GM19452 (cell line): ENCODE results near the gene HOXC12.

Experiments
- ATAC-seq: cut with Tn5 transposase; IDR thresholded peaks from one replicate; pipeline ENCODE4 v1.9.1; 2021; ENCODE audit not compliant: unreplicated experiment

HOXC12 gene

GRCh38 chr12:53982648-53983567 is 28.2 kb downstream of the HOXC12 start:
- ATAC-seq = no peak

GRCh38 chr12:53983568-53983949 is 28.9 kb downstream of the HOXC12 start:
- no peak for ATAC-seq

- ATAC-seq = no peak
Measured at GRCh38 chr12:53983950-53984572, 29.4 kb downstream of the HOXC12 start.

- ATAC-seq = no peak
Measured at GRCh38 chr12:53984901-53985691, 30.4 kb downstream of the HOXC12 start, which contains the start of gene HOXC10. HOXC10 (plus strand) TSS chr12:53985146; CDS start chr12:53985260, 114 bp downstream.

GRCh38 chr12:53985692-53985993 is 30.9 kb downstream of the HOXC12 start:
- ATAC-seq = no peak

GRCh38 chr12:53985994-53986685 is 31.4 kb downstream of the HOXC12 start:
- no peak for ATAC-seq

GRCh38 chr12:53986686-53987483 is 32.2 kb downstream of the HOXC12 start:
- ATAC-seq = no peak

GRCh38 chr12:53987787-53988230 is 33.1 kb downstream of the HOXC12 start:
- ATAC-seq = no peak

GRCh38 chr12:53988541-53989226 is 34.0 kb downstream of the HOXC12 start:
- no peak for ATAC-seq

GRCh38 chr12:53989227-53990113 is 34.8 kb downstream of the HOXC12 start:
- ATAC-seq = no peak

GRCh38 chr12:53990311-53991076 is 35.8 kb downstream of the HOXC12 start:
- ATAC-seq = no peak

- no peak for ATAC-seq
Measured at GRCh38 chr12:53991077-53991460, 36.4 kb downstream of the HOXC12 start.

- ATAC-seq = no peak
Measured at GRCh38 chr12:53992377-53992889, 37.7 kb downstream of the HOXC12 start.

- no peak for ATAC-seq
Measured at GRCh38 chr12:53993162-53994008, 38.7 kb downstream of the HOXC12 start.

GRCh38 chr12:53994009-53994263 is 39.2 kb downstream of the HOXC12 start:
- no peak for ATAC-seq

GRCh38 chr12:53994264-53995001 is 39.7 kb downstream of the HOXC12 start:
- no peak for ATAC-seq
